Dermis lymphatic vessel endothelial cell (primary cell): ENCODE results near the gene AP3B1. TPM values are rescaled to one million over a fixed set of nuclear protein-coding genes. Genes with fewer than 3 reads are reported as not detected.

Source experiments
- total RNA-seq: library from RNA; depleted of rRNA; stranded (reverse); fragments of >200 nt; gene quantifications from 2 replicates; pipeline ENCODE4 v1.2.1, GENCODE V29; 2014

AP3B1 gene, protein sequence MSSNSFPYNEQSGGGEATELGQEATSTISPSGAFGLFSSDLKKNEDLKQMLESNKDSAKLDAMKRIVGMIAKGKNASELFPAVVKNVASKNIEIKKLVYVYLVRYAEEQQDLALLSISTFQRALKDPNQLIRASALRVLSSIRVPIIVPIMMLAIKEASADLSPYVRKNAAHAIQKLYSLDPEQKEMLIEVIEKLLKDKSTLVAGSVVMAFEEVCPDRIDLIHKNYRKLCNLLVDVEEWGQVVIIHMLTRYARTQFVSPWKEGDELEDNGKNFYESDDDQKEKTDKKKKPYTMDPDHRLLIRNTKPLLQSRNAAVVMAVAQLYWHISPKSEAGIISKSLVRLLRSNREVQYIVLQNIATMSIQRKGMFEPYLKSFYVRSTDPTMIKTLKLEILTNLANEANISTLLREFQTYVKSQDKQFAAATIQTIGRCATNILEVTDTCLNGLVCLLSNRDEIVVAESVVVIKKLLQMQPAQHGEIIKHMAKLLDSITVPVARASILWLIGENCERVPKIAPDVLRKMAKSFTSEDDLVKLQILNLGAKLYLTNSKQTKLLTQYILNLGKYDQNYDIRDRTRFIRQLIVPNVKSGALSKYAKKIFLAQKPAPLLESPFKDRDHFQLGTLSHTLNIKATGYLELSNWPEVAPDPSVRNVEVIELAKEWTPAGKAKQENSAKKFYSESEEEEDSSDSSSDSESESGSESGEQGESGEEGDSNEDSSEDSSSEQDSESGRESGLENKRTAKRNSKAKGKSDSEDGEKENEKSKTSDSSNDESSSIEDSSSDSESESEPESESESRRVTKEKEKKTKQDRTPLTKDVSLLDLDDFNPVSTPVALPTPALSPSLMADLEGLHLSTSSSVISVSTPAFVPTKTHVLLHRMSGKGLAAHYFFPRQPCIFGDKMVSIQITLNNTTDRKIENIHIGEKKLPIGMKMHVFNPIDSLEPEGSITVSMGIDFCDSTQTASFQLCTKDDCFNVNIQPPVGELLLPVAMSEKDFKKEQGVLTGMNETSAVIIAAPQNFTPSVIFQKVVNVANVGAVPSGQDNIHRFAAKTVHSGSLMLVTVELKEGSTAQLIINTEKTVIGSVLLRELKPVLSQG
- 46.4 and 50.1 TPM in 2 replicates for total RNA-seq

DNA sequence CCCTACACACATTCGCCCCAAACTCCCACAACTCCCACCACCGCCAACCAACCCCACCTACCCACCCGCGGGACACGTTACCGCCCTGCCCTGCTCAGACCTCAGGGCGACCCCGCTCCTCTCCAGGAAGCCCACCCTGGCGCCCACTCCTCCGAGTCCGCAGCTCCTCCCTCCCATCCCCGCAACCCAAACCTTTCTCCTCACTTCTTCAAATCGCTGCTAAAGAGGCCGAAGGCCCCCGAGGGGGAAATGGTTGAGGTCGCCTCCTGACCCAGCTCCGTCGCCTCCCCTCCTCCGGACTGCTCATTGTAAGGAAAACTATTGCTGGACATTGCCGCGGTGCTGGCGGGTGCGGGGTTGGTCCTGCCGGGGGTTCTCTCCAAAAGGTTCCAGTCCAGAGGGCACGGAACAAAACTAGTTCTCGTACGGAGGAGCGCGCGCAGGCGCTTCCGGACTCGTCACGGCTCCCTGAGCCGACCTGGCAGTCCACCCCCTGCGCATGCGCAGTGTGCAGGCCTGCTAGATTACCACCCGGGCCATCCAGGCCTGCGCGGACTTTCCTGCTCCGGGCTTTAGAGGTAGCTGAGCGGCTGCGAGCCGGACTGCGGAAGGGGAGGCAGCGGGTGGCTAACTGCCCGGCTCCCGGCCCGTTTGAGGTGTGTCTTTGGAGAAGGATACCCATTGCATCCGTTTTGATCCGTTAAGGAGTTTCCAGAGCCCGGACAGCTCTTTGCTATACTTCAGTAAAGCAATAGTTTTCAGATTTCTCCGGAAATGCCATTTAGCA is at the start of gene AP3B1:
AP3B1 (minus strand) TSS at position 451 of the 787 bp plus-strand sequence; CDS start at position 332, 119 bp downstream.

Other genes starting within 250 kb of the AP3B1 start
- gene SCAMP1, start 65.9 kb upstream of the AP3B1 start, total RNA-seq, result 62.0 and 68.7 TPM in 2 replicates